Colonic mucosa (tissue), 4 donors: ENCODE measurements around the gene ZNF213. TPM values are rescaled to one million over a fixed set of nuclear protein-coding genes. Genes with fewer than 3 reads are reported as not detected.
"Not testable (repeated sequence)": the region's sequence is repeated elsewhere in the genome, so short reads cannot be mapped to it uniquely, and the experiment has no call there.

Experiments
- DNase-seq: peaks from one replicate; pipeline ENCODE4 v3.0.0-alpha.2; 2020
- H3K27ac ChIP-seq: fragments of 200-600 bp; one replicate; pipeline ENCODE4 v1.8.0; 2021
- H3K27me3 ChIP-seq: fragments of 200-600 bp; one replicate; pipeline ENCODE4 v1.8.0; 2021
- H3K36me3 ChIP-seq: fragments of 200-600 bp; one replicate; pipeline ENCODE4 v1.8.0; 2021
- H3K4me1 ChIP-seq: fragments of 200-600 bp; one replicate; pipeline ENCODE4 v1.8.0; 2021; ENCODE audit warnings: mild to moderate bottlenecking
- H3K4me3 ChIP-seq: fragments of 200-600 bp; one replicate; pipeline ENCODE4 v1.8.0; 2021
- H3K9ac ChIP-seq, 2 donors: one replicate each; pipeline ENCODE4 v1.7.0; 2013; ENCODE audit warnings: control low read depth in 2 of 2, low read depth in 2 of 2, low read length in 2 of 2
- H3K9me3 ChIP-seq: fragments of 200-600 bp; one replicate; pipeline ENCODE4 v1.8.0; 2021
- intact Hi-C: fragments of 100-400 bp; cut with DNase I; formaldehyde crosslinking; loops from one replicate; pipeline ENCODE4 v1.14.1; 2022
- total RNA-seq, 2 donors: library from RNA; stranded (reverse); fragmentation: NEBNext Ultra II Directional in 1 of 2; extraction: Animal tissue kit (Norgen Biotek cat#: 25700) in 1 of 2; gene quantifications; one replicate each; pipeline ENCODE4 v1.2.1, GENCODE V29; 2021
- TF ChIP-seq, protein P1 (sequence below): fragments of 200-600 bp; IDR thresholded peaks from one replicate; pipeline ENCODE4 v1.8.0; 2022; ENCODE audit warnings: antibody characterized with exemption, mild to moderate bottlenecking
- donor health status: healthy.
- donor health status: DM: no; HTN: no; CAD: no.
- donor health status: DM: no; HTN: no; CAD: no.

ZNF213 gene
- total RNA-seq, 2 donors from 2014 or later, result 12.4 to 20.4 TPM

DNA sequence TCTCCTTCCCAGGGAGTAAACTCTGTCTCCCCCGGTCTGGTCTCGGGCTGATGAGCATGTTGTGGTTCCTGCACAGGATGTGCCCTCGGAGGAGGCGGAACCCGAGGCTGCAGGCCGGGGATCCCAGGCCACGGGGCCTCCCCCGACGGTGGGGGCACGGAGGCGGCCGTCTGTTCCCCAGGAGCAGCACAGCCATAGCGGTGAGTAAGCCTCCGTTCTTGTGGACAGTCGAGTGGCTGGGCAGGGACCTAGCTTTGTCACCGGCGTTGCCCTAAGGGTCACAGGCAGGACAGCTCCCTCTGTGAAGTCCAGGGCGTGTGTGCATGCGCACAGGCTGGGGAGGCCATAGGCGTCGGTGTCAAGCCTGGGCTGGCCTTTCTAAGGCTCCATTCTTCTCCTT, 3.5 kb downstream of the ZNF213 start:
- TF ChIP-seq, protein P1, sequence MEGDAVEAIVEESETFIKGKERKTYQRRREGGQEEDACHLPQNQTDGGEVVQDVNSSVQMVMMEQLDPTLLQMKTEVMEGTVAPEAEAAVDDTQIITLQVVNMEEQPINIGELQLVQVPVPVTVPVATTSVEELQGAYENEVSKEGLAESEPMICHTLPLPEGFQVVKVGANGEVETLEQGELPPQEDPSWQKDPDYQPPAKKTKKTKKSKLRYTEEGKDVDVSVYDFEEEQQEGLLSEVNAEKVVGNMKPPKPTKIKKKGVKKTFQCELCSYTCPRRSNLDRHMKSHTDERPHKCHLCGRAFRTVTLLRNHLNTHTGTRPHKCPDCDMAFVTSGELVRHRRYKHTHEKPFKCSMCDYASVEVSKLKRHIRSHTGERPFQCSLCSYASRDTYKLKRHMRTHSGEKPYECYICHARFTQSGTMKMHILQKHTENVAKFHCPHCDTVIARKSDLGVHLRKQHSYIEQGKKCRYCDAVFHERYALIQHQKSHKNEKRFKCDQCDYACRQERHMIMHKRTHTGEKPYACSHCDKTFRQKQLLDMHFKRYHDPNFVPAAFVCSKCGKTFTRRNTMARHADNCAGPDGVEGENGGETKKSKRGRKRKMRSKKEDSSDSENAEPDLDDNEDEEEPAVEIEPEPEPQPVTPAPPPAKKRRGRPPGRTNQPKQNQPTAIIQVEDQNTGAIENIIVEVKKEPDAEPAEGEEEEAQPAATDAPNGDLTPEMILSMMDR, result no peak
- peaks cover 4% of the 10 kb centered on the region for H3K4me1 ChIP-seq
- no peaks in the 10 kb centered on the region for H3K9me3 ChIP-seq
- no peak overlapping the region for H3K4me3 ChIP-seq
- DNase-seq, result no peak
- no peak overlapping the region for H3K27ac ChIP-seq
- no peaks in the 10 kb centered on the region for H3K36me3 ChIP-seq
- H3K27me3 ChIP-seq, result no peaks in the 10 kb centered on the region
- intact Hi-C loops, result no loop called here
- H3K9ac ChIP-seq, result no peak overlapping the region

DNA sequence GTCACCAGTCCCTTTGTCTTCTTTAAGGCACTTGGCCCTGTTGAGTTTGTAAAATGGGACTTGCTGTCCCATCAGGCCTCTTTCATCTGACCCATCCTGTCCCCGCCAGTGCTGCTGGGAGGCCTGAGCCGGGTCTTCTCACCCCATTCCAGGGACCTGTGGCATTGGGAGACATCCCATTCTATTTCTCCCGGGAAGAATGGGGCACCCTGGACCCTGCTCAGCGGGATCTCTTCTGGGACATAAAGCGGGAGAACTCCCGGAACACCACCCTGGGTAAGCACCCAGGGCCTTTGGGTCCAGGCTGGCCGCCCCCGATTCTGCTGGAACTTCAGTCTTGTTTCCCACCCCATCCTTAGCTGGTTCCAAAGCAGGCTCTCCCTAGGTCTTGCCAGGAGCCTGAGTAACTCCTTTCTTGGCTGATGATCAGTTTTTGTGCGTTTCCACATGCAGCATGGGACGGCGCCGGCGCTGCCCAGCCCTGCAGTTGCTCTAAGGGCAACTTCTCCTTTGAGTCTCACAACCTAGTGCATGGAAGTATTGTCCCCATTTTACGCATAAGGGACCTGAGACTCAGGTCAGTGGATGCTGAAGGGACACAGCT, 4.1 kb downstream of the ZNF213 start:
- Histone ChIP-seq H3K4me1 (peaks cover 4% of the 10 kb centered on the region), H3K36me3 (no peaks in the 10 kb centered on the region), H3K9ac (no peak overlapping the region), H3K9me3 (no peaks in the 10 kb centered on the region), H3K4me3 (no peak overlapping the region), H3K27me3 (no peaks in the 10 kb centered on the region), H3K27ac (no peak overlapping the region)
- intact Hi-C loops, result no loop called here
- DNase-seq, result no peak
- TF ChIP-seq, protein P1, result no peak

DNA sequence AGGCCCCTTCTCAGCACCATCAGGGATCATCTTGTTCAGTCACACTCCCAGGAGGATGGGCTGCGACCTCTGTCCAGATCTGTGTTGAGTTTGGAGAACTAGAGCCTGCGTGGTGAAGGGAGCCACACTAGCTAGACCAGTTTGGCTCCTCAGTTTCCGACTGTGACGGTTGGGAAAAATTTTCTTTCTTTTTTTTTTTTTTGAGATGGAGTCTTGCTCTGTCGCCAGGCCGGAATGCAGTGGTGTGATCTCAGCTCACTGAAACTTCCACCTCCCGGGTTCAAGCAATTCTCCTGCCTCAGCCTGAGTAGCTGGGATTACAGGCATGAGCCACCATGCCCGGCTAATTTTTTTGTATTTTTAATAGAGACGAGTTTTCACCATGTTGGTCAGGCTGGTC, 4.7 kb downstream of the ZNF213 start:
- intact Hi-C loops, H3K27me3 ChIP-seq, H3K36me3 ChIP-seq, H3K4me3 ChIP-seq, DNase-seq, H3K27ac ChIP-seq, H3K9me3 ChIP-seq, H3K4me1 ChIP-seq, H3K9ac ChIP-seq: not testable (repeated sequence)

DNA sequence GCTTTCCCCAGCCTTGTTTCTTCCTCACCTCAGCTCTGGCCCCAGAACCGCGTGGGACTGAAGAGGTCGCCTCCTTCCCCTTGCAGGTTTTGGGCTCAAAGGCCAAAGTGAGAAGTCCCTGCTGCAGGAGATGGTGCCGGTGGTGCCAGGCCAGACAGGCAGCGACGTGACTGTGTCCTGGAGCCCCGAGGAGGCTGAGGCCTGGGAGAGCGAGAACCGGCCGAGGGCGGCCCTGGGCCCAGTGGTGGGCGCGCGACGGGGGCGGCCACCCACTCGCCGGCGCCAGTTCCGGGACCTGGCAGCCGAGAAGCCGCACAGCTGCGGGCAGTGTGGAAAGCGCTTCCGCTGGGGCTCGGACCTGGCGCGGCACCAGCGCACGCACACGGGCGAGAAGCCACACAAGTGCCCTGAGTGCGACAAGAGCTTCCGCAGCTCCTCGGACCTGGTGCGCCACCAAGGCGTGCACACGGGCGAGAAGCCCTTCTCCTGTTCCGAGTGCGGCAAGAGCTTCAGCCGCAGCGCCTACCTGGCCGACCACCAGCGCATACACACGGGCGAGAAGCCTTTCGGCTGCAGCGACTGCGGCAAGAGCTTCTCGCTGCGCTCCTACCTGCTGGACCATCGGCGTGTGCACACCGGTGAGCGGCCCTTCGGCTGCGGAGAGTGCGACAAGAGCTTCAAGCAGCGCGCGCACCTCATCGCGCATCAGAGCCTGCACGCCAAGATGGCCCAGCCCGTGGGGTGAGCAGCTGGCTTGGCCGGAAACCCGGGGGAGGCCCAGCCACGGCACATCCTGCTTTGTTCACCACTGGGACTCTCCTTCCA, 6.0 kb downstream of the ZNF213 start:
- intact Hi-C loops, result no loop called here
- DNase-seq, result no peak
- Histone ChIP-seq H3K9ac (no peak overlapping the region), H3K27ac (no peak overlapping the region), H3K36me3 (no peaks in the 10 kb centered on the region), H3K27me3 (no peaks in the 10 kb centered on the region), H3K4me1 (peaks cover 2% of the 10 kb centered on the region), H3K9me3 (no peaks in the 10 kb centered on the region), H3K4me3 (no peak overlapping the region)
- TF ChIP-seq, protein P1, result no peak

DNA sequence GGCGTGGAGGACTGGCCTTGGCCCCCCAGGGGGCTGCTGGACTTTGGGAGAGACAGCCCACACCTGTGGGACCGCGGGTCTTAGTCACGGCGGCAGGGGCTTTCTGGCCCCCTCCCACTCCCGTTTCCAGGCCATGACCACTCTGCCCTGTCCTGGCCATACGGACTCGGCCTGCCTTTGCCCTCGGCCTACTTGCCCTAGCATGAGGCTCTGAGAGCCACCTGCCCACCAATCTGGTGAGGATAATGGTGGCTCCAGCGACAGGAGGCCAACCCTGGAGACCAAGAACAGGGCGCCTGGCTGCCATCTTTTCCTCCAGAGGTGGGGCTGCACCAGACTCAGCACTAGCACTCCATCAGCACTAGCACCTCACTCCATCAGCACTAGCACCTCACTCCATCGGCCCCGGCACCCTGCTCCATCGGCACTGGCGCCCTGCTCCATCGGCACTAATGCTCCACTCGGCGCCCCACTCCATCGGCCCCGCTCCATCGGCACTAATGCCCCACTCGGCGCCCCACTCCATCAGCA, 7.0 kb downstream of the ZNF213 start:
- no peaks in the 10 kb centered on the region for H3K27me3 ChIP-seq
- H3K27ac ChIP-seq, result no peak overlapping the region
- H3K4me3 ChIP-seq, result no peak overlapping the region
- H3K4me1 ChIP-seq, result no peaks in the 10 kb centered on the region
- H3K36me3 ChIP-seq, result no peaks in the 10 kb centered on the region
- intact Hi-C loops, result no loop called here
- no peaks in the 10 kb centered on the region for H3K9me3 ChIP-seq
- TF ChIP-seq, protein P1, result no peak
- DNase-seq, result no peak
- no peak overlapping the region for H3K9ac ChIP-seq

DNA sequence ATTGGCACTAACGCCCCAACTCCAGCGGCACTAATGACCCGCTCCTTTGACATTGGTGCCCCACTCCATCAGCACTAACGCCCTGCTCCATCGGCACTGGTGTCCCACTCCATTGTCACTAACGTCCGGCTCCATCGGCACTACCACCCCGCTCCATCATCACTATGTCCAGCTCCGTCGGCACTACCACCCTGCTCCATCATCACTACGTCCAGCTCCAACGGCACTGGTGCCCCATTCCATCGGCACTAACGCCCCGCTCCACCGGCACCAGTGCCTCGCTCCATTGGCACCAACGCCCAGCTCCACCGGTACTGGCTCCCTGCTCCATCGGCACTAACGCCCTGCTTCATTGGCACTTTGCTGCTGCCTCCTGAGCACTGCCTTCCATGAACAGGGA, 7.5 kb downstream of the ZNF213 start:
- H3K4me3 ChIP-seq, result no peak overlapping the region
- no peaks in the 10 kb centered on the region for H3K4me1 ChIP-seq
- no peaks in the 10 kb centered on the region for H3K36me3 ChIP-seq
- no peak overlapping the region for H3K9ac ChIP-seq
- TF ChIP-seq, protein P1, result no peak
- intact Hi-C loops, result no loop called here
- DNase-seq, result no peak
- H3K27me3 ChIP-seq, result no peaks in the 10 kb centered on the region
- no peaks in the 10 kb centered on the region for H3K9me3 ChIP-seq
- no peak overlapping the region for H3K27ac ChIP-seq
